ENCODE results near the gene WBP1L. TPM values are rescaled to one million over a fixed set of nuclear protein-coding genes. Genes with fewer than 3 reads are reported as not detected.
"Not testable (repeated sequence)": the region's sequence is repeated elsewhere in the genome, so short reads cannot be mapped to it uniquely, and the experiment has no call there.

The WBP1L gene
- total and polyA plus RNA-seq, 4 donors, result 12.3 to 43.6 (median 27.6) TPM

- Histone ChIP-seq H3K36me3 (ENCODE audit: control insufficient read depth in 4 of 4, insufficient read depth in 3 of 4, low read depth in 1 of 4, low read length in 3 of 4) (peaks cover 0 to 12% (median 4%) of the 10 kb centered on the region in 4 donors), H3K4me1 (ENCODE audit: control insufficient read depth in 4 of 4, insufficient read depth in 4 of 4, low read length in 3 of 4) (peaks cover 0 to 25% (median 18%) of the 10 kb centered on the region in 4 donors), H3K27ac (ENCODE audit: low read depth in 1 of 2, low read length in 2 of 2) (no peak overlapping the region), H3K27me3 (ENCODE audit: control insufficient read depth in 4 of 4, insufficient read depth in 4 of 4, low read length in 3 of 4) (no peaks in the 10 kb centered on the region), H3K9ac (ENCODE audit: low read depth in 1 of 2, low read length in 2 of 2) (no peak overlapping the region), H3K4me3 (ENCODE audit: low read depth in 1 of 3, low read length in 3 of 3) (no peak overlapping the region), H3K9me3 (ENCODE audit: control insufficient read depth in 4 of 4, low read length in 3 of 4) (no peaks in the 10 kb centered on the region)
- no peak for DNase-seq (ENCODE audit: low spot score)
- TF ChIP-seq, protein P1, sequence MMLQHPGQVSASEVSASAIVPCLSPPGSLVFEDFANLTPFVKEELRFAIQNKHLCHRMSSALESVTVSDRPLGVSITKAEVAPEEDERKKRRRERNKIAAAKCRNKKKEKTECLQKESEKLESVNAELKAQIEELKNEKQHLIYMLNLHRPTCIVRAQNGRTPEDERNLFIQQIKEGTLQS (IDR thresholded peaks at IDR 0.05), result no peak
- TF ChIP-seq, protein P2, sequence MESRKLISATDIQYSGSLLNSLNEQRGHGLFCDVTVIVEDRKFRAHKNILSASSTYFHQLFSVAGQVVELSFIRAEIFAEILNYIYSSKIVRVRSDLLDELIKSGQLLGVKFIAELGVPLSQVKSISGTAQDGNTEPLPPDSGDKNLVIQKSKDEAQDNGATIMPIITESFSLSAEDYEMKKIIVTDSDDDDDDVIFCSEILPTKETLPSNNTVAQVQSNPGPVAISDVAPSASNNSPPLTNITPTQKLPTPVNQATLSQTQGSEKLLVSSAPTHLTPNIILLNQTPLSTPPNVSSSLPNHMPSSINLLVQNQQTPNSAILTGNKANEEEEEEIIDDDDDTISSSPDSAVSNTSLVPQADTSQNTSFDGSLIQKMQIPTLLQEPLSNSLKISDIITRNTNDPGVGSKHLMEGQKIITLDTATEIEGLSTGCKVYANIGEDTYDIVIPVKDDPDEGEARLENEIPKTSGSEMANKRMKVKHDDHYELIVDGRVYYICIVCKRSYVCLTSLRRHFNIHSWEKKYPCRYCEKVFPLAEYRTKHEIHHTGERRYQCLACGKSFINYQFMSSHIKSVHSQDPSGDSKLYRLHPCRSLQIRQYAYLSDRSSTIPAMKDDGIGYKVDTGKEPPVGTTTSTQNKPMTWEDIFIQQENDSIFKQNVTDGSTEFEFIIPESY (IDR thresholded peaks at IDR 0.05), result no peak
- TF ChIP-seq FOXA1 (IDR thresholded peaks at IDR 0.05), result no peak
- no peak for TF ChIP-seq REST (IDR thresholded peaks at IDR 0.05)
- TF ChIP-seq SP1 (IDR thresholded peaks at IDR 0.05), result no peak
- no peak for TF ChIP-seq TAF1 (conservative IDR thresholded peaks at IDR 0.05)
- TF ChIP-seq EGR1 (IDR thresholded peaks at IDR 0.05; ENCODE audit: low read depth in 2 of 2), result no peak
- no peak for TF ChIP-seq RXRA (IDR thresholded peaks at IDR 0.05)
- no peak for TF ChIP-seq HNF4A (conservative IDR thresholded peaks at IDR 0.05)
- no peak for TF ChIP-seq HNF4G (IDR thresholded peaks at IDR 0.05)
- TF ChIP-seq GABPA (IDR thresholded peaks at IDR 0.05 in 1 of 2, conservative IDR thresholded peaks at IDR 0.05 in 1 of 2), result no peak
- no peak for TF ChIP-seq NR2F2 (IDR thresholded peaks at IDR 0.05)
- no peak for TF ChIP-seq JUND (IDR thresholded peaks at IDR 0.05)
- TF ChIP-seq RAD21 (IDR thresholded peaks at IDR 0.05), result no peak
- TF ChIP-seq YY1 (IDR thresholded peaks at IDR 0.05), result no peak
- TF ChIP-seq, protein P3, sequence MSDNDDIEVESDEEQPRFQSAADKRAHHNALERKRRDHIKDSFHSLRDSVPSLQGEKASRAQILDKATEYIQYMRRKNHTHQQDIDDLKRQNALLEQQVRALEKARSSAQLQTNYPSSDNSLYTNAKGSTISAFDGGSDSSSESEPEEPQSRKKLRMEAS (IDR thresholded peaks at IDR 0.05), result no peak
- TF ChIP-seq FOXA2 (IDR thresholded peaks at IDR 0.05), result no peak
- TF ChIP-seq, protein P4, sequence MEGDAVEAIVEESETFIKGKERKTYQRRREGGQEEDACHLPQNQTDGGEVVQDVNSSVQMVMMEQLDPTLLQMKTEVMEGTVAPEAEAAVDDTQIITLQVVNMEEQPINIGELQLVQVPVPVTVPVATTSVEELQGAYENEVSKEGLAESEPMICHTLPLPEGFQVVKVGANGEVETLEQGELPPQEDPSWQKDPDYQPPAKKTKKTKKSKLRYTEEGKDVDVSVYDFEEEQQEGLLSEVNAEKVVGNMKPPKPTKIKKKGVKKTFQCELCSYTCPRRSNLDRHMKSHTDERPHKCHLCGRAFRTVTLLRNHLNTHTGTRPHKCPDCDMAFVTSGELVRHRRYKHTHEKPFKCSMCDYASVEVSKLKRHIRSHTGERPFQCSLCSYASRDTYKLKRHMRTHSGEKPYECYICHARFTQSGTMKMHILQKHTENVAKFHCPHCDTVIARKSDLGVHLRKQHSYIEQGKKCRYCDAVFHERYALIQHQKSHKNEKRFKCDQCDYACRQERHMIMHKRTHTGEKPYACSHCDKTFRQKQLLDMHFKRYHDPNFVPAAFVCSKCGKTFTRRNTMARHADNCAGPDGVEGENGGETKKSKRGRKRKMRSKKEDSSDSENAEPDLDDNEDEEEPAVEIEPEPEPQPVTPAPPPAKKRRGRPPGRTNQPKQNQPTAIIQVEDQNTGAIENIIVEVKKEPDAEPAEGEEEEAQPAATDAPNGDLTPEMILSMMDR (IDR thresholded peaks at IDR 0.05; ENCODE audit: low read depth, low read length, missing input control), result no peak
- 79% methylated on average over 2 of the region's 2 CpGs for WGBS
These were observed 2.0 kb upstream of the WBP1L start for GRCh38 chr10:102741726-102742237.

- H3K4me1 ChIP-seq (ENCODE audit: control insufficient read depth in 4 of 4, insufficient read depth in 4 of 4, low read length in 3 of 4), result peaks cover 0 to 25% (median 18%) of the 10 kb centered on the region in 4 donors
These were observed 1.4 kb upstream of the WBP1L start for GRCh38 chr10:102742313-102742712.

More at GRCh38 chr10:102742313-102742712, 1.4 kb upstream of the WBP1L start:
- WGBS, result 85% methylated on average over 5 of the region's 5 CpGs
- H3K36me3 ChIP-seq (ENCODE audit: control insufficient read depth in 4 of 4, insufficient read depth in 3 of 4, low read depth in 1 of 4, low read length in 3 of 4); H3K4me3 ChIP-seq (ENCODE audit: low read depth in 1 of 3, low read length in 3 of 3); H3K27me3 ChIP-seq (ENCODE audit: control insufficient read depth in 4 of 4, insufficient read depth in 4 of 4, low read length in 3 of 4); H3K9me3 ChIP-seq (ENCODE audit: control insufficient read depth in 4 of 4, low read length in 3 of 4); H3K9ac ChIP-seq (ENCODE audit: low read depth in 1 of 2, low read length in 2 of 2); DNase-seq (ENCODE audit: low spot score); H3K27ac ChIP-seq (ENCODE audit: low read depth in 1 of 2, low read length in 2 of 2): not testable (repeated sequence)

Measured in liver (tissue), 9 donors.